Activated naive CD4-positive, alpha-beta T cell treated with anti-CD3 and anti-CD28 coated beads, Interleukin-2, amount 50 U/mL, for 72 hours (primary cell): Measurements from ENCODE around the gene MBD4. TPM values are rescaled to one million over a fixed set of nuclear protein-coding genes. Genes with fewer than 3 reads are reported as not detected.
"Not testable (repeated sequence)": the region's sequence is repeated elsewhere in the genome, so short reads cannot be mapped to it uniquely, and the experiment has no call there.

ENCODE experiments used
- ATAC-seq, 2 donors: fragments of 150-1000 bp; cut with Tn5 transposase; 2 replicates each; pipeline ENCODE4 v1.10.0; 2021; ENCODE audit warnings: mild to moderate bottlenecking in 2 of 2, moderate library complexity in 2 of 2
- DNase-seq, 2 donors: peaks; one replicate each; pipeline ENCODE4 v3.0.0; 2021 to 2022; ENCODE audit warnings: low spot score in 2 of 2
- H3K27ac Mint-ChIP-seq, 2 donors: one replicate each; pipeline ENCODE4 v1.8.0; 2022; ENCODE audit warnings: mild to moderate bottlenecking in 2 of 2, mixed read lengths in 2 of 2
- H3K36me3 Mint-ChIP-seq, 2 donors: one replicate each; pipeline ENCODE4 v1.8.0; 2022; ENCODE audit warnings: mixed read lengths in 2 of 2
- H3K9me3 Mint-ChIP-seq, 2 donors: one replicate each; pipeline ENCODE4 v1.8.0; 2022; ENCODE audit warnings: mixed read lengths in 2 of 2
- total RNA-seq, 2 donors: library from RNA; stranded (reverse); gene quantifications; one replicate each; pipeline ENCODE4 v1.2.3, GENCODE V29; 2022

Gene MBD4
- total RNA-seq, 2 donors from 2014 or later: 49.6 to 64.1 TPM

DNA sequence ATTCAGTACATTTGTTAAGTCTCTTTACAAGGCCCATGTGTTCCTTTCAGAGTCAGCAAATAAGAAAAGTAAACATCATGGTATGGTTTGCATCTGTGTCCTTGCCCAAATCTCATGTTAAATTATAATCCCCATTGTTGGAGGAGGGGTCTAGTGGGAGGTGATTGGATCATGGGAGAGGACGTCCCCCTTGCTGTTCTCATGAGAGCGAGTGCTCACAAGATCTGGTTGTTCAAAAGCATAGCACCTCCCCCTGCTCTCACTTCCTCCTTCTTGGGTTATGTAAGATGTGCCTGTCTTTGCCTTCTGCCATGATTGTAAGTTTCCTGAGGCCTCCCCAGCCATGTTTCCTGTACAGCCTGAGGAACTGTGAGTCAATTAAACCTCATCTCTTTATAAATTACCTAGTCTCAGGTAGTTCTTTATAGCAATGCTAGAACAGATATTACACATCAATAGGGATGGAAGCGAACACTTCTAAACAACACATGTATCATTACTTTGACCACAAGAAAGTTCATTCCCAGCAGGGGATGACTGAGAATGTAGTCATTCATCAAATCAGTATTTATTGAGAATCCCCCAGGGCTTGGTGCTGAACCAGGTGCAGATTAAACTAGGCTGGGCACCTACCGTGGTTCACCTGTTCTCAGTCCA is 15.4 kb downstream of the MBD4 start:
- peak; percentile 57 to 81 for ATAC-seq
- Mint-ChIP-seq H3K36me3 (peaks cover 0 to 17% of the 10 kb centered on the region in 2 donors), H3K9me3 (peaks cover 0 to 8% of the 10 kb centered on the region in 2 donors), H3K27ac (peak overlapping the region; percentile 49 to 93)
- DNase-seq: peak in 1 of 2 donors; percentile 37

DNA sequence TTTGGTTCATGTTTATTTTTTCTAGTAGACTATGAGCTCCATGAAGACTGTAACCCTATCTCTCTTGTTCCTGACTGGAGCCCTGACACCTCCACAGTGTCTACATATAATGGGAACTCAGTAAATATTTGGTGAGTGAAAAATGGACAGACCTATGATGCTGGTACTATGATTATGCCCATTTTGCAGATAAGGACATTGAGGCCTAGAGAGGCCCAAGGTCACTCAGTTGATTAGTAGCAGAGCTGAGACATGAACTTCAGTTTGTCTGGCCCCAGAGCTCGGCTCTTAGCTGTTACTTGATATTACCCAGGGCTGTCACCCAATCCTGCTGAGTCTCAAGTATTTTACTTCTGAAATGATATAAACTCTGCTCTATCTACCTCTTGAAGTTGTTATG is 16.9 kb downstream of the MBD4 start:
- DNase-seq: no peak
- no peak overlapping the region for H3K27ac Mint-ChIP-seq

DNA sequence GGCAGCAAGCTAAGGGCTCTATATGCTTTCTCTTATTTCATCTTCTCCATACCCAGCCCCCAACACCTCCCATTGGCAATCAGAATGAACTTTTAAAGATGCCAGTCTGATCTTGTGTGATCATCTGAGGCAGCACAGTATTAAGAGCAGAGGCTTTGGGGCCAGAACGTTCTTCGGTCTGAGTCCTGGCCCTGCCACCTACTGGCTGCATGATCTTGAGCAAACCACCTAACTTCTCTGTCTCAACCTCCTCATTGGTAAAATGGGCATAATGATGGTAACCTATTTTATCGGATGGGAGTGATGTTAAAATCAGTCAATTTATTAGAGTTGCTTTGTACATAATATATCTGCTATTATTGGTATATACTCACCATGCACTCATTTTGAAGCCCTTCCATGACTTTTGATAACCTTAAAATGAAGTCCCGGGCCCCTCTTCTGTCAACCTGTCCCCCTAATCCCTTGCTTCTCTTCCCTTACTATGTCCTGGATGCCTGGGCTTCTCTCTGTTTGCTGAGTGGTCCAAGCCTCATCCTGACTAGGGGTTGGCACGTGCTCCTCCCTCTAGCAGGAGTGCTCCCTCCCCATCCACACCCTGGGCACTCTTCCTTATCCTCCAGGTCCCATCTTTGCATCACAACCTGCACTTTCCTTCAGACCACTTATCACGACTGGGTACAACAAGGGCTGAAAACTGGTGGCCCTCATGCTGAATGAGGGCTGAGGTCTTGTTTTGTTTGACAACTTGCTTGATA is 17.6 kb downstream of the MBD4 start:
- ATAC-seq (no peak), DNase-seq (no peak)
- Mint-ChIP-seq H3K27ac (no peak overlapping the region), H3K36me3 (peaks cover 0 to 17% of the 10 kb centered on the region in 2 donors), H3K9me3 (peaks cover 0 to 8% of the 10 kb centered on the region in 2 donors)

More for the DNA sequence above, 16.9 kb downstream of the MBD4 start:
- Mint-ChIP-seq H3K9me3 (peaks cover 0 to 8% of the 10 kb centered on the region in 2 donors), H3K36me3 (peaks cover 0 to 17% of the 10 kb centered on the region in 2 donors)
- ATAC-seq: no peak

DNA sequence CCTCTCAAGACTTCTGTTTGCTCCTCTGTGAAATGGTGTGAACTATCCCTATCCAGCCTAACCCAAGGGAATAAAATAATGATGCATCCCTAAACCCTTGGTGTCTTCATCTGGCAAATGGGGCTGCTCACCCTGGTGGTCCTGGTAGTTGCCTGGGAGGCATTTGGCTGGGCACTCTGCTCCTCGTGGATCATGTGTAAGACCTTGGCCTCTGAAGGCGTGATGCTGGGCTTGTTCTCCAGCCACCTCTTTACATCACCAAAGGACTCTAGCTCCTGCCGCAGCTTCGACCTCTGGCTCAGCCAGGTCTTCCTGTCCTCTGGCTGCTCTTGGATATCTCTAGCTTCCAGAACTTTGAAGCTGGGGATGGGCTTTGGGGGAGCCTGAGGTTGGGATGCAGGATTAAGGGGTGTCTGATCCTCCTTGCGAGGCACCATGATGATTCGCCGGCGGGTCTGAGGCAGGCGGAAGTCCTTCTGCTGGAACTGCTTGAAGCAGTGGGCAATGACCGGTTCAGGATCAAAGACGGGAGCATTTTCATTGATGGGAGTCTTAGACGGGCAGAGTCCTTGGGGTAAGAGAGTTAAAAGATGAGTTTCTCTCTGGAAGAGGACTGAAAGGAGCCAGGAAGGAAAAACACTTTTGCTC is 18.4 kb downstream of the MBD4 start:
- DNase-seq (no peak), ATAC-seq (no peak)
- Mint-ChIP-seq H3K27ac (no peak overlapping the region), H3K9me3 (peaks cover 0 to 8% of the 10 kb centered on the region in 2 donors), H3K36me3 (peaks cover 0 to 17% of the 10 kb centered on the region in 2 donors)

DNA sequence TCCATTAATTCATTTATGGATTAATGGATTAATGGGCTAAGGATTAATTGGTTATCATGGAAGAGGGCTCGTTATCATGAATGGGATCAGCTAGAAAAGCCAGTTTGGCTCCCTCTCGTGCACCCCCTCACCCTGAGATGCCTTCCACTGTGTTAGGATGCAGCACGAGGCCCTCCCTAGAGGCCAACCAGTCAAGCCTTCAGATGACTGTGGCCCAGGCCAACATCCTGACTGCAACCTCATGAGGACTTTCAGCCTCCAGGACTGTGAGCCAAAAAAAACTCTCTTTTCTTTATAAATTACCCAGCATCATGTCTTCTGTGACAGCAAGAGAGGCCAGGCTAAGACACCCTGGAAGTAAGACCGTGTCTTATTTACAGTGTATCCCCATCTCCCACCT is 20.3 kb downstream of the MBD4 start:
- no peak for DNase-seq
- H3K9me3 Mint-ChIP-seq: peaks cover 0 to 7% of the 10 kb centered on the region in 2 donors
- no peak overlapping the region for H3K27ac Mint-ChIP-seq
- H3K36me3 Mint-ChIP-seq: peaks cover 0 to 17% of the 10 kb centered on the region in 2 donors
- no peak for ATAC-seq

DNA sequence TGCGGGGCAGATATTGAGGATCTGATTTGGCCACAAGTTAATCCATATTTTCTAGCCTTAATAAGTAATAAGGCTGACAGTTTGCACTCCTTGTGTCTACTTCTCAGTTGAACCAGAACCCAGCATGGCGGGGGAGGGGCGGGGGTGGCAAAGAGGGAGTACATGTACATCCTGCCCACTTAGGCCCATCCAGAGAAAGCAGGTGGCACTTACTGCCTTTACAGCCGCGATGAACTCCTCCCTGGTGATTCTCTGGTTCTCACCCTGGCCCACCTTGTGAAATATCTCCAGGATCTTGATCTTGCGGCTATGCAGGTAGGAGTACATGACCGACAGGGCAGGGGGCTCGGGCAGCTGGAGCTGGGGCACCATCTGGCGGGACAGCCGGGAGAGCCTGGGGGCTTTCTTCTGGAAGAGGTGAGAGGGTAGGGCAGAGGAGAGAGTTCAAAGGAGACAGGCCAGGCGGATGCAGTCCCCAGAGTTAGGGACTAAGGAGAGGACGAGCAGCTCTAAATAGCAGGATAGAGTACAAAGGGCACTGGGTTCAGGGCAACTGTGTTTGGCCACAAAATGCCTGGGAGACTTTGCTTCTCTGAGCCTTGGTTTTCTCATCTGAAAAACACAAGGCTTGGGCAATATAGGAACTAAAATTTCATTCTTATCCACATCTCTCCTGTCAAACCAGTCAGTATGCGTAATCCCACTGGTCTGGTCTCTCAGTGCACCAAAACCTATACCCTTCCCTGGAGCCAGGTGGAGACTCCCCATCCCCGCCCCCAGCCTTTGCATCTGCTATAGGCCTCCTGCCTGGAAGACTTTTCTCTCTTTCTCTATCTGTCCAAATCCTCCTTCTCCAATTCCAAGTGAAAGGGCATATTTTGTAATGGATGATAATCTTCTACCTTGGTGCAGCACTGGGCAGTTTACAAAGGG is 21.4 kb downstream of the MBD4 start:
- no peaks in the 10 kb centered on the region for H3K9me3 Mint-ChIP-seq
- DNase-seq: no peak

DNA sequence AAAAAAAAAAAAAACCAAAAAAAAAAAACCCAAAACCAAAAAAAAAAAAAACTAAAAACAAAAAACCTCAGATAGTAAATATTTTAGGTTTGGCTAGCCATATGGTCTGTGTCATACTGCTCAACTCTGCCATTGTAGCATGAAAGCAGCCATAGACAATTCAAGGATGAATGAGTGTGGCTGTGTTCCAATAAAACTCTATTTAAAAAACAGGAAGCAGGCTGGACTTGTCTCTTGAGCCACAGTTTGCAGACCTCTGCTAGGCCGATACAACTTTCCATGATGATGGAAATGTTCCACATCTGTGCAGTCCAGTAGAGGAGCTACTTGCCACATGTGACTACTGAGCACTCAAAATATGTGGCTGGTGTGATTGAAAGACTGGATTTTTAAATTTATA is 22.4 kb downstream of the MBD4 start:
- no peak for DNase-seq
- H3K27ac Mint-ChIP-seq: no peak overlapping the region
- no peaks in the 10 kb centered on the region for H3K9me3 Mint-ChIP-seq
- ATAC-seq: no peak
- peaks cover 0 to 9% of the 10 kb centered on the region in 2 donors for H3K36me3 Mint-ChIP-seq

More for the DNA sequence above, 21.4 kb downstream of the MBD4 start:
- no peak for ATAC-seq
- no peak overlapping the region for H3K27ac Mint-ChIP-seq
- peaks cover 0 to 9% of the 10 kb centered on the region in 2 donors for H3K36me3 Mint-ChIP-seq

DNA sequence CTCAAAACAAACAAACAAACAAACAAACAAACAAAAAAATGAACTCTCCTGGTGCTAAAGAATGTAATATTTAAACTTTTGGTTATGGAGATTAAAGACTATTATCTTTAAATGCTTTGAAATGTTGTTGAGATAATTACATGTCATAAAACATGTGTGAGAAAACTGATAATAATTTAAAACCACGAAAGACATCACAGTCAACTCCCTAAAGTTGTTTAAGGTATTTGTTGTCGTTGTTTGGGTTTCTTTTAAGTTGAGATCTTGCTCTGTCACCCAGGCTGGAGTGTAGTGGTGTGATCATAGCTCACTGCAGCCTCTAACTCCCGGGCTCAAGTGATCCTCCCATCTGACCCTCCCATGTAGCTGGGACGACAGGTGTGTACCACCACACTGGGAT is 23.3 kb downstream of the MBD4 start:
- no peak overlapping the region for H3K27ac Mint-ChIP-seq
- ATAC-seq (no peak), DNase-seq (no peak)
- no peaks in the 10 kb centered on the region for H3K9me3 Mint-ChIP-seq
- peaks cover 0 to 7% of the 10 kb centered on the region in 2 donors for H3K36me3 Mint-ChIP-seq

DNA sequence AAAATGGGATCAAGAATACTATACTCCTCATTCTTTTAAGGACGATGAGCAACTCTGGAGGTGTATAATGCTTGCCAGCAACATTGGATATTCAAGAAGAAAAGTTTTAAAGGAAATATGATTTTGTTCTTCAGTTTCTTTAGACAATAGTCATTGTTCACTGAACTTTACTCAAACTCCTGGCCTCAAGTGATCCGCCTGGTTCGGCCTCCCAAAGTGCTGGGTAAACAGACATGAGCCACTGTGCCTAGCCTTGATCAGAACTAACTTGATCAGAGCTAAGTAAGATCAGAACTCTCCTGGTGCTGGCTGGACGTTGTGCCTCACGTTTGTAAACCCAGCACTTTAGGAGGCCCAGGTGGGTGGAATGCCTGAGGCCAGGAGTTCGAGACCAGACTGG is 23.9 kb downstream of the MBD4 start:
- Mint-ChIP-seq H3K9me3 (no peaks in the 10 kb centered on the region), H3K27ac (no peak overlapping the region), H3K36me3 (peaks cover 0 to 2% of the 10 kb centered on the region in 2 donors)
- ATAC-seq (no peak), DNase-seq (no peak)

DNA sequence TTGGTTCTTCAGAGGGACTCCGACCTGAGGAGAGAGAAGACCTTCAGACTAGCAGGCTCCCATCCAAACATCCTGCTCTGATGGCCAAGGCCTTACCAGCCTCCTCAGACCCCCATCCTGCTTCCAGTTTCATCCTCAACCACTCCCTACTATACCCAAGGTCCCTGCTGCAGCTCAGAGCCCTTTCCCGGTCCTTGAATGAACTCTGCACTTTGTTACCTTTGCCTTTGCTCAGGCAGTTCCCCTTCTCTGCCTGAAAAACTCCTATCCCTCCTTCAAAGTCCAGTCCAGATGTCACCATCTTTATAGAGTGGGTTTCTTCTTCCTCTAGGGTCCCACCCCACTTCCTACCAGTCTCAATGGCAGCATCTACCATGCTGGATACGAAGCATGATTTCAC is 24.4 kb downstream of the MBD4 start:
- H3K36me3 Mint-ChIP-seq: no peaks in the 10 kb centered on the region
- no peak for ATAC-seq
- DNase-seq: no peak
- peak overlapping the region in 1 of 2 donors; percentile 4 for H3K27ac Mint-ChIP-seq
- no peaks in the 10 kb centered on the region for H3K9me3 Mint-ChIP-seq

DNA sequence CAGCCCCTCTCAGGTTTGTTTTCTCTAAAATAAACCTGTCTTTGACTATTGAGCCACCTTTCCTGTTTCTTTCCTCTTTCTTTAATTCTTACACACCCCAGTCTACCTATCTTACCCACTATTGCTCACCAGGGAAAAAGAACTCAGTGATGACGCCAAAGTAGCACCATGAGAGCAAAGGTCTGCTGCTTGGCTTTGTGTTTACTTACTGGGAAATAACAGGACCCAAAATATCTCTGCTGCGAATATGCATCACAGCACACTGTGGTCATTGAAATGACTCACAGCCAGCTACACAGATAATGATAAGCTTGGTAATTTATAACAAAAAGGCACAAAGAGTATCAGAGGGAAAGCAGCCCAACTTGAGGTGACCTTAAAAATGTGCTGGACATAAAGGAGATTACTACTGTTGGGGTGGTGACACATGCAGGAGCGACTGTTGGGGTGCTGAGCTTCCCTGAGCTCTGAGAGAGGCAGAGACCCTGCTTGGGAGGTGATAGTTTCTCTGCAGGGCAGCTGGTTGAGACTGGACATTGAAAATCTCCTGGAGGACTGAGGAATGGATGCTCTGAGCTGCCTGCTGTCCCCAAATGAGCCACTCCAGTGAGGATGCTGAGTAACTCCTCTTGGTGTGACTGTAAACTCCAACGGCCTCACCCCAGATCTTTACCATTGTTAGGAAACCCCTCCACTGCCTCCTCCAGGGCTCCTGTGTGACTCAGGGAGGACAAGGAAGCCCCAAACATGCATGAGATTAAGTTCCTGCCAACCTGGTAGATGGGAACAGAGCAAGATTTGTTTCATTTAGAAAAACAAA is 25.9 kb downstream of the MBD4 start:
- Mint-ChIP-seq H3K27ac (no peak overlapping the region), H3K9me3 (no peaks in the 10 kb centered on the region), H3K36me3 (no peaks in the 10 kb centered on the region)
- DNase-seq (no peak), ATAC-seq (peak; percentile 18 to 50)

DNA sequence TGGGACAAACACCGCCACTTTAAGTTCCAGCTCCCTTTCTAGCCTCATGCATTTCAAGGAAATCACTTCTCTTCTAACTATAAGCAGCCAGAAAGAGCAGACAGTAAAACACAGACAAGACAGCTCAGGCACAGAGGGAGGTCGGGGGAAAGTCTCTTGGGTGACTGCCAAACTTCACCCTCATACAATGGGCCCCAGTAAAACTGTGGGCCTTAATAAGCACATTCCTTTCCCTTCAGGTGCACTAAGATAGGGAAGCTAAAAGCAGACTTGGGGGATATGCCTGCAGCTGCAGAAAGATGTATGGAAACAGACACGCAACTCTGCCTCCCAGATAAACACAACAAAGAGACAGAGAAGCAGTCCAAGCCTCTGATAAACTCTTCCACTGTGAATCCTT is 26.5 kb downstream of the MBD4 start:
- ATAC-seq, H3K27ac Mint-ChIP-seq, H3K9me3 Mint-ChIP-seq, DNase-seq, H3K36me3 Mint-ChIP-seq: not testable (repeated sequence)

DNA sequence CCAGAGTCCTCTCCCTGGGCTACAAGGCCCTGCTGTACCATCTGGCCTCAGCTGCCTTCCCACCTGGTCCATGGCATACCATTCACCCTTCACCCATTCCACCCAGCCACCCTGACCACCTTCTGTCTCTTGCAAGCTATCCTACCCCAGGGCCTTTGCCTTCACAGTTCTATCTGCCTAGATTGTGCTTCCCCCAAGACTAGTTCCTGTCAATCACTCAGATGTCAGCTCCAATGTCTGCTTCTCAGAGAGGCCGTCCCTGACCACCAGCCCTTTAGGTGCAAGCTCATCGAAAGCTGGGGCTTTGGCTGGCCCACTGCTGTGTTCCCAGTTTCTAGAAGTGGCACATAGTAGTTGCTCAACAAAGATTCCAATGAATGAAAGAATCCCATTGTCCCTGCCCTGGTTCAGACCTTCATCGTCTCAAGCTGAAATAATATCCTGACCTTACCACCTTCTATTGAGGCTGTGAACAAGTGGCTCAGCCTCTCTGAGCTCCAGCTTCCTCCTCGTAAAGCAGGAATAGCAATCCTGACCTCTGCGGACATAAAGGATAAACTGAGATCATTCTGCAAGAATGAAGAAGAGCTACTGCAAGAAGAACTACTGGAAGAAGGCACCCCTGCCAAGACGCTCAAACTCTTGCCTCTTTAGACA is 27.1 kb downstream of the MBD4 start:
- H3K27ac Mint-ChIP-seq: peak overlapping the region in 1 of 2 donors; percentile 24
- DNase-seq (no peak), ATAC-seq (no peak)
- H3K9me3 Mint-ChIP-seq: no peaks in the 10 kb centered on the region
- no peaks in the 10 kb centered on the region for H3K36me3 Mint-ChIP-seq

DNA sequence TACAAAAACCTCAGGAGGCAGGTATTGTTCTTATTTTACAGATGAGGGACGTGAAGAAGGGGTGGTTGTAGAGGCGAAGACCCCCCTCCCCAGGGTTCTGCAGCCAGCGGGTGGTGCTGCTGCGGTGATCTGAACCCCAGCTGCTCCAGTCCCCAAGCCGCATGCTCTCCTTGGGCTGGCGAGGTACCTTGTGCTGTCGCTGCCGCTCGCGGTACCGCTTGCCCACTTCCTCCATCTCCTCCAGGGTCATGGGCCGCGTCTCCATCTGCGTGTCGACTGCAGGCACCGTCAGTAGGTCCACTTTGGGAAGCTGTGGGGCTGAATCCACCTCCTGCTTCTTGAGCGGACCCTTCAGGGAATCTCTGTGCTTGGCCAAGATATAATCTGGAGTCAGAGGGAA is 28.8 kb downstream of the MBD4 start:
- Mint-ChIP-seq H3K27ac (no peak overlapping the region), H3K36me3 (no peaks in the 10 kb centered on the region), H3K9me3 (no peaks in the 10 kb centered on the region)
- ATAC-seq (no peak), DNase-seq (no peak)

DNA sequence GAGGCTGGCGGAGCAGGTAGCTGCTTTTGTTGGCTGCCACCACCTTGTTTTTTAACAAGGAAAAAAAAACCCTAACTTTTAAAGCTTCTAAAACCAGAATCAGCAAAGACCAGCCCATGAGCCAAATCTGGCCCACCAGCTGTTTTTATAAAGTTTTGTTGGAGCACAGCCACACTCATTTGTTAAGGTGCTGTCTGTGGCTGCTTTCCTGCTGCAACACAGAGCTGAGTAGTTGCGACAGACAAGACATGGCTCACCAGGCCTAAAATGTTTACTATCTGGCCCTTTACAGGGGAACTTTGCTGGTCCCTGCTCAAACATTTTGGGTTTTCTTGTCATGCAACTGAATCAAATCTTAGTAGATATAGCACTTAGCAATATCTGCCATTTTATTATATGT is 30.2 kb downstream of the MBD4 start:
- ATAC-seq (no peak), DNase-seq (no peak)
- no peaks in the 10 kb centered on the region for H3K9me3 Mint-ChIP-seq
- no peak overlapping the region for H3K27ac Mint-ChIP-seq
- H3K36me3 Mint-ChIP-seq: no peaks in the 10 kb centered on the region
